Kidney (tissue), 14 donors: ENCODE data around the gene EFCAB11. TPM values are rescaled to one million over a fixed set of nuclear protein-coding genes. Genes with fewer than 3 reads are reported as not detected.

Experiments used
- DNase-seq, 5 donors: peaks; one replicate each; pipeline ENCODE4 v3.0.0-alpha.2; 2013 to 2020
- FAIRE-seq: peaks from 2 replicates; lab custom pipeline; 2012; peaks lifted over from hg19 to GRCh38; lab: Jason Lieb, UNC
- H3K27ac ChIP-seq, 2 donors: one replicate each; pipeline ENCODE4 v1.7.0; 2013; ENCODE audit warnings: low read depth in 2 of 2, low read length in 2 of 2, inconsistent platforms in 1 of 2
- H3K27me3 ChIP-seq: one replicate; pipeline ENCODE4 v1.7.1; 2013; ENCODE audit warnings: low read length, inconsistent platforms; ENCODE audit not compliant: control insufficient read depth, insufficient read depth
- H3K36me3 ChIP-seq, 3 donors: one replicate each; pipeline versions ENCODE4 v1.7.0 to v1.7.1; 2013; ENCODE audit warnings: low read length in 3 of 3, control low read depth in 1 of 3, inconsistent platforms in 1 of 3; ENCODE audit not compliant: insufficient read depth in 3 of 3, control insufficient read depth in 2 of 3
- H3K4me1 ChIP-seq, 3 donors: one replicate each; pipeline versions ENCODE4 v1.7.0 to v1.7.1; 2013; ENCODE audit warnings: low read length in 3 of 3, inconsistent platforms in 1 of 3, low read depth in 1 of 3; ENCODE audit not compliant: control insufficient read depth in 2 of 3, insufficient read depth in 2 of 3
- H3K4me3 ChIP-seq, 3 donors: one replicate each; pipeline versions ENCODE4 v1.7.0 to v1.8.1; 2013; ENCODE audit warnings: low read length in 3 of 3, control low read depth in 1 of 3, inconsistent platforms in 1 of 3
- H3K9ac ChIP-seq, 3 donors: one replicate each; pipeline versions ENCODE4 v1.7.0 to v1.7.1; 2013; ENCODE audit warnings: low read length in 3 of 3, control low read depth in 1 of 3, inconsistent platforms in 1 of 3
- H3K9me3 ChIP-seq, 3 donors: one replicate each; pipeline versions ENCODE4 v1.7.0 to v1.7.1; 2013; ENCODE audit warnings: low read length in 3 of 3, control low read depth in 1 of 3, inconsistent platforms in 1 of 3; ENCODE audit not compliant: control insufficient read depth in 2 of 3, insufficient read depth in 1 of 3
- intact Hi-C: fragments of 100-400 bp; cut with DNase I; formaldehyde crosslinking; loops from one replicate; pipeline ENCODE4 v1.11.1; 2022
- polyA plus RNA-seq: library from polyadenylated mRNA; stranded (reverse); fragments of 350-450 nt; fragmentation: Illumina TruSeq; extraction: RNeasy Lipid Tissue Mini Kit (QIAGEN cat#74804); gene quantifications from one replicate; pipeline ENCODE4 v1.2.3, GENCODE V29; 2014; ENCODE audit warnings: low read depth, low replicate concordance; ENCODE audit not compliant: insufficient read depth
- total RNA-seq: library from RNA; stranded (reverse); fragmentation: NEBNext Ultra II Directional; extraction: Animal tissue kit (Norgen Biotek cat#: 25700); gene quantifications from one replicate; pipeline ENCODE4 v1.2.1, GENCODE V29; 2021
- TF ChIP-seq, protein P1 (sequence below): IDR thresholded peaks from 3 replicates; pipeline ENCODE4 v1.5.1; 2012; ENCODE audit warnings: mild to moderate bottlenecking, moderate library complexity, borderline replicate concordance; ENCODE audit not compliant: insufficient read depth; ENCODE audit errors: extremely low read depth
- donor health status: control.
- donor health status: control.
- donor health status: control.
- donor health status: control.
- donor health status: control.
- donor health status: DM: yes; HTN: yes; CAD: no.
- donor health status: Normal renal cell carcinoma (clear cell type).

EFCAB11 gene
- total and polyA plus RNA-seq, 2 donors from 2014 or later = 8.4 to 8.9 TPM

DNA sequence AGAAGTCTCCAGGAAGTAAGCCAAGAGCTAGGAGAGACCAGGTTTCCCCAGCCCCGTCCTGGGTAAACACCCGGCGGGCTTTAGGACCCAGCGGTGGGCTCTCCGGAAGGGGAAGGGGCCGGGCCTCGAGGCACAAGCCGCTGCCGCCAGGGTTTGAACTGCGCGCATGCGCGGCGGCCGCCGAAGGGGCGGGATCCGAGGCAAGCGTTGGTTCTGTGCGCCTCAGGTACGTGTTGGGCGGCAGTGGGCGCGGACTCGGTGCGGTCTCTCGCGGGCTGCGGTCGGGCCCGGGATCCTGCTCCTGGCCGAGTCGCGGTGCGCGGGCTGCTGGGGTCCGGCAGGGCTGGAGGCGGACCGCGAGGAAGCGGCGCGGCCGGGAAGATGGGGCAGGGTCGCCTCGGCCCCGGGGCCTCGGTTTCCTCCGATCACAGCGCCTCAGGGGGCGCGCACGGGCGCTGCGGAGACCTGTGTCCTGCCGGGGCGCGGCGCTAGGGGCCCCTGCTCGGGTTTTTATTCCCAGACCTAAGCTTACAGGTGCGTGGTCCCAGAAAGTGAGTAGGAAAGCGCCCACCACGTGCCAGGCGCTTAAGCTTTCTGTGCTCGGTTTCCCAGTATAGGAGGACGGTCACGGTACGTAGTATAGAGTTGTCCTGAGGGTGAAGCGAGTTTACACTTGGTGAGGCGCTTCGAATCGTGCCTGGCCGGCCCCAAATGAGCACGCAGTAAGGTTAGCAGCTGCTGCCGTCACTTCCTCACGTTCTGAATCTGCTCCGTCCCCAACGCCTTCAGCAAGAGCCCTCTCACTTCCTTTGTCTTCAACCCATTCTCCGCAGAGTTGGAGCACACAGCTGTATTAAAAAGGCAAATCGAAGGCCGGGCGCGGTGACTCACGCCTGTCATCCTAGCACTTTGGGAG lies 1.5 kb upstream of the EFCAB11 start, which contains the start of gene TDP1:
Gene TDP1 (plus strand): TSS at position 183 of the 916 bp plus-strand sequence. CDS start 7,188 bp downstream, outside the sequence.
- H3K36me3 ChIP-seq = peaks cover 0 to 5% (median 0%) of the 10 kb centered on the region in 3 donors
- FAIRE-seq = no peak

DNA sequence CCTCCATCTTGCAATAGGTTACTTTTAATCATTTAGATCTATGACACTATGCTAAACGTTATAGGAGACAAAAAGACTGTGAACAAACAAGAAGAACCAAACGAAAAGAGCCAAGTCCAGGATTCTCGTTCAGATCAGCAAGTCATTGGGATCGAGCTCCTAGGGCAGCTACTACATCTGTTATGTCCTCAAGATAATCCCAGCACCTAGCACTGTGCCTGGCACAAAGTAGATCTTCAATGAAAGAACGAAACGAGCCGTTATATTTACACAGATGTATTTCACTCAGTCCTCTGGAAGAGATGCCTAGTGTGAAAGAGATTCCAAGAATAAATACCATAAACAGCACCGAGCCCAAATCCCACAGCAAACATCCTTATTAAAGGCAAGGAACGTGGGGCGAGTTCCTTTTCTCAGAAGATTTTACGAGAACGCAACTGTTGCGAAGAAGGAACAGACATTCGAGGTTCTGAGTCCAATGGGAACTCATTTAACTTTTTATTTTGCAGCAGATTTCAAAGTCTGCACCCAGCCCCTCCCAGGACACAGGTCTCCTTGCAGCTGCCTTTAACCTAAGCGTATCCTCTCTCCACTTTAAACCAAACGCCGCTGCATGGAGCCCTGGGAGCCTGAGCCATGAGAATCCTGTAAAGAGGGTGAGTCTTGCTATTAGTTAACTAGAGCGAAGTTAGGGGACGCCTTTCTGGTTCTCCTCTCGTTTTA lies 653 bp upstream of the EFCAB11 start:
- peak overlapping the region; percentile 59 to 83 (median 74) for H3K9ac ChIP-seq
- DNase-seq (no peak), FAIRE-seq (no peak)
- peak overlapping the region; percentile 57 to 60 for H3K27ac ChIP-seq
- peak overlapping the region; percentile 78 to 97 (median 81) for H3K4me3 ChIP-seq
- H3K4me1 ChIP-seq = peaks cover 0 to 8% (median 0%) of the 10 kb centered on the region in 3 donors
- no peaks in the 10 kb centered on the region for H3K9me3 ChIP-seq
- no peaks in the 10 kb centered on the region for H3K27me3 ChIP-seq
- H3K36me3 ChIP-seq = peaks cover 0 to 5% (median 0%) of the 10 kb centered on the region in 3 donors
- intact Hi-C loops = no loop called here
- TF ChIP-seq, protein P1, sequence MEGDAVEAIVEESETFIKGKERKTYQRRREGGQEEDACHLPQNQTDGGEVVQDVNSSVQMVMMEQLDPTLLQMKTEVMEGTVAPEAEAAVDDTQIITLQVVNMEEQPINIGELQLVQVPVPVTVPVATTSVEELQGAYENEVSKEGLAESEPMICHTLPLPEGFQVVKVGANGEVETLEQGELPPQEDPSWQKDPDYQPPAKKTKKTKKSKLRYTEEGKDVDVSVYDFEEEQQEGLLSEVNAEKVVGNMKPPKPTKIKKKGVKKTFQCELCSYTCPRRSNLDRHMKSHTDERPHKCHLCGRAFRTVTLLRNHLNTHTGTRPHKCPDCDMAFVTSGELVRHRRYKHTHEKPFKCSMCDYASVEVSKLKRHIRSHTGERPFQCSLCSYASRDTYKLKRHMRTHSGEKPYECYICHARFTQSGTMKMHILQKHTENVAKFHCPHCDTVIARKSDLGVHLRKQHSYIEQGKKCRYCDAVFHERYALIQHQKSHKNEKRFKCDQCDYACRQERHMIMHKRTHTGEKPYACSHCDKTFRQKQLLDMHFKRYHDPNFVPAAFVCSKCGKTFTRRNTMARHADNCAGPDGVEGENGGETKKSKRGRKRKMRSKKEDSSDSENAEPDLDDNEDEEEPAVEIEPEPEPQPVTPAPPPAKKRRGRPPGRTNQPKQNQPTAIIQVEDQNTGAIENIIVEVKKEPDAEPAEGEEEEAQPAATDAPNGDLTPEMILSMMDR = no peak

More for the DNA sequence above, 1.5 kb upstream of the EFCAB11 start, which contains the start of gene TDP1:
- H3K27ac ChIP-seq = peak within 1 kb of the TSS; percentile 66 to 87
- no peaks in the 10 kb centered on the region for H3K27me3 ChIP-seq
- DNase-seq = peak; percentile 98 to 99 (median 98)
- no peaks in the 10 kb centered on the region for H3K9me3 ChIP-seq
- intact Hi-C loops = no loop called here
- H3K4me1 ChIP-seq = peaks cover 0 to 8% (median 0%) of the 10 kb centered on the region in 3 donors
- TF ChIP-seq, protein P1 = peak; percentile 26
- peak within 1 kb of the TSS; percentile 88 to 97 (median 90) for H3K4me3 ChIP-seq
- peak within 1 kb of the TSS; percentile 74 to 85 (median 80) for H3K9ac ChIP-seq

DNA sequence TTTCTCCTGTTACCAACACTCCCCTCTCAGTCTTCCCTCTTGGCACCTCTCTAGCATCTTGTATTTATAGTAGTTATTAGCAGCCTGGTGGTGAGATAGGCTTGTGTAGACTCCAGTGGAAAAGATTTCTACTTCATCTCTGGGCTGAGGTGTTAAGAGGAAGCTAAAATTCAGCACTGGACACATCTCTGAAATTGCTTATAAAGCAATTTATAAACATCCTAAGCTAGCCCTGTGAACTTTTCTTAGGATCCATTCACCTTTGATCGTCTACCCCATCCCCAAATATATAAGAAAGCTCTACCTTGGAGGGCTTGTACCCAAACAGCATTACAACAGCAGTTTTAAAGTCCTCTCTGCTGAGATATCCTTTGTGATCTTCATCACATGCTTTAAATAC lies 928 bp downstream of the EFCAB11 start:
- H3K27me3 ChIP-seq = no peaks in the 10 kb centered on the region
- no peak for DNase-seq
- no peak overlapping the region for H3K27ac ChIP-seq
- peaks cover 0 to 8% (median 0%) of the 10 kb centered on the region in 3 donors for H3K4me1 ChIP-seq
- no peak for FAIRE-seq
- H3K36me3 ChIP-seq = peaks cover 0 to 5% (median 0%) of the 10 kb centered on the region in 3 donors
- peak overlapping the region in 1 of 3 donors; percentile 76 for H3K9ac ChIP-seq
- TF ChIP-seq, protein P1 = no peak
- H3K9me3 ChIP-seq = no peaks in the 10 kb centered on the region
- peak overlapping the region in 1 of 3 donors; percentile 97 for H3K4me3 ChIP-seq
- intact Hi-C loops = no loop called here
